Glutamatergic neuron (in vitro differentiated cells): ENCODE results near the gene MAP3K6. TPM values are rescaled to one million over a fixed set of nuclear protein-coding genes. Genes with fewer than 3 reads are reported as not detected.

Experiments used
- DNase-seq: peaks from one replicate; pipeline ENCODE4 v3.0.0; 2022
- H3K27ac Mint-ChIP-seq: one replicate; pipeline ENCODE4 v1.8.0; 2020; ENCODE audit warnings: mild to moderate bottlenecking, mixed read lengths, inconsistent platforms; ENCODE audit not compliant: unreplicated experiment
- H3K27me3 Mint-ChIP-seq: one replicate; pipeline ENCODE4 v1.8.0; 2020; ENCODE audit warnings: mild to moderate bottlenecking, moderate library complexity, mixed read lengths, inconsistent platforms; ENCODE audit not compliant: unreplicated experiment
- H3K36me3 Mint-ChIP-seq: one replicate; pipeline ENCODE4 v1.8.0; 2020; ENCODE audit warnings: mild to moderate bottlenecking, mixed read lengths, inconsistent platforms; ENCODE audit not compliant: unreplicated experiment
- H3K4me1 Mint-ChIP-seq: one replicate; pipeline ENCODE4 v1.8.0; 2020; ENCODE audit warnings: mild to moderate bottlenecking, low read depth, mixed read lengths, inconsistent platforms; ENCODE audit not compliant: unreplicated experiment
- H3K4me3 Mint-ChIP-seq: one replicate; pipeline ENCODE4 v1.8.0; 2020; ENCODE audit warnings: mild to moderate bottlenecking, mixed read lengths, inconsistent platforms; ENCODE audit not compliant: unreplicated experiment
- H3K9me3 Mint-ChIP-seq: one replicate; pipeline ENCODE4 v1.8.0; 2020; ENCODE audit warnings: mild to moderate bottlenecking, moderate library complexity, mixed read lengths, inconsistent platforms; ENCODE audit not compliant: unreplicated experiment
- CTCF ChIP-seq: fragments of 200-600 bp; sonication (generic); IDR thresholded peaks from one replicate; pipeline ENCODE4 v1.5.0; 2021; ENCODE audit not compliant: partially characterized antibody, unreplicated experiment
- total RNA-seq: library from RNA; stranded (reverse); fragmentation: NEBNext Ultra II Directional; extraction: Animal tissue kit (Norgen Biotek cat#: 25700); gene quantifications from one replicate; pipeline ENCODE4 v1.2.1, GENCODE V29; 2021; ENCODE audit not compliant: unreplicated experiment

MAP3K6 gene
- total RNA-seq, 1 donor from 2014 or later = 10.0 TPM

GRCh38 chr1:27345272-27345671 lies 21.5 kb downstream of the MAP3K6 start:
- Mint-ChIP-seq H3K27me3 (peaks cover 6% of the 10 kb centered on the region), H3K9me3 (peaks cover 5% of the 10 kb centered on the region), H3K27ac (no peak overlapping the region), H3K4me3 (no peak overlapping the region), H3K4me1 (peaks cover 9% of the 10 kb centered on the region), H3K36me3 (no peaks in the 10 kb centered on the region)
- TF ChIP-seq CTCF = no peak
- DNase-seq = no peak

- Mint-ChIP-seq H3K9me3 (peaks cover 5% of the 10 kb centered on the region), H3K27ac (no peak overlapping the region), H3K4me3 (no peak overlapping the region), H3K27me3 (peaks cover 6% of the 10 kb centered on the region), H3K36me3 (no peaks in the 10 kb centered on the region), H3K4me1 (peaks cover 12% of the 10 kb centered on the region)
- TF ChIP-seq CTCF = no peak
- no peak for DNase-seq
Observed at GRCh38 chr1:27343639-27344025, 23.1 kb downstream of the MAP3K6 start.

GRCh38 chr1:27342778-27343638 lies 23.8 kb downstream of the MAP3K6 start:
- Mint-ChIP-seq H3K27ac (peak overlapping the region; percentile 46), H3K27me3 (peaks cover 8% of the 10 kb centered on the region), H3K4me3 (no peak overlapping the region), H3K36me3 (no peaks in the 10 kb centered on the region), H3K9me3 (peaks cover 8% of the 10 kb centered on the region), H3K4me1 (peaks cover 15% of the 10 kb centered on the region)
- no peak for TF ChIP-seq CTCF
- no peak for DNase-seq

DNA sequence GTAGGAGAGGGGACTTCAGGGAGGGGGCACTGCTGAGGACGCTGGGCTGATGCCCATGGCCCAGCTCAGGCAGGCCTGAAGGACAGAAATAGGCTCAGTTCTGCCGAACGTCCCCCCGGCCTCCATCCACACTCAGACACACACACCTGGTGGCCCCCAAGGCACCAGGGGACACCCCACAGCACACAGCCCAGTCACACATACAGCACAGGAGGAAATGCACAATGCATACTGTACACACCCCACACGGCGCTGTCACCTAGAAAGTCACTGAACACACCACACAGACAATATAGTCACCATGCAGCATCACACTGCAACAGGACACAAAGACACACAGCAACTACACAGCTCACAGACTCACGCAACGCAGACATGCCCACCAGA lies 24.4 kb downstream of the MAP3K6 start:
- Mint-ChIP-seq H3K4me1 (peaks cover 15% of the 10 kb centered on the region), H3K36me3 (no peaks in the 10 kb centered on the region), H3K27ac (peak overlapping the region; percentile 46), H3K27me3 (peaks cover 8% of the 10 kb centered on the region), H3K4me3 (peak overlapping the region; percentile 34), H3K9me3 (peaks cover 8% of the 10 kb centered on the region)
- TF ChIP-seq CTCF = no peak
- DNase-seq = no peak

DNA sequence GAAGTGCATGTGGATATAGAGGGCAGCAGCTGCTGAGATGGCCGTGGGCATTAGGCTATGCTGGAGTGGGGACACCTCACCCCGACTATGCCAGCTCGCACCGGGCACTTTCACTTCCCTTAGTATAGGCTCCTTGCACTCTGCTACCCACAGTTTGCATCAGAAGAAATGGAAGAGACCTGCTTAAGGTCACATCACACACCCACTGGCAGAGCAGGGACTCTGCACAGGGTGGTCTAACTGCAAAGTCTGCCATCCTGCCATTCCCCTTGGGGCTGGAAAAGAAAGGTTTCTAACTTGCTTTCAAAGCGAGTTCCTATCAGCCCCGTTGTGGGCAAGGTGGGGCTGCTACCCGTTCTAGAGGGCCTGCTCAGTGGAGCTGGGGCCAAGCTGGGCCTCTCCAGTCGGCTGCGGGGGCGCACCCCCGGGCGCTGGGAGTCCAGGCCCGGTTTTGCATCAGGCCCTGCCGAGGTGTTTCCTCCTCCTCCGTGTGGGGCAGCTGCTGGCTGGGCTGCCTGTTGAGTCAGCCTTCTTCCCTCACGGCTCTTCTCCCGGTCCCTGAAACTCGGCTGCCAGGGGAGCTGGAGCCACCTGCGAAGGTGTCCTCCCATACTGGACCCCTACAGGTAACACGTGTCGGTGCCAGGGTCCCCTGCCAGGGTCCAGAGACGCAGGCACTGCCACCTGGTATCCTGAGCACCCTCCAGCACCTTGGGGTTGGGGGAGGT lies 25.1 kb downstream of the MAP3K6 start, which contains the start of gene SYTL1:
TSS of gene SYTL1 (plus strand) at position 498 of the 728 bp plus-strand sequence. CDS start 3,313 bp downstream, outside the sequence.
- H3K9me3 Mint-ChIP-seq = peaks cover 10% of the 10 kb centered on the region
- H3K4me1 Mint-ChIP-seq = peaks cover 15% of the 10 kb centered on the region
- no peak for DNase-seq
- H3K27ac Mint-ChIP-seq = peak within 1 kb of the TSS; percentile 46
- H3K27me3 Mint-ChIP-seq = peaks cover 10% of the 10 kb centered on the region
- peak within 1 kb of the TSS; percentile 34 for H3K4me3 Mint-ChIP-seq
- H3K36me3 Mint-ChIP-seq = no peaks in the 10 kb centered on the region
- no peak for TF ChIP-seq CTCF
